Fibroblast of skin of left biceps (primary cell): ENCODE measurements around the gene TAF3.

Experiments used
- DNase-seq, 2 experiments: peaks; one replicate each; pipeline ENCODE4 v3.0.0-alpha.2; 2013; ENCODE audit warnings: low read depth in 2 of 2

Gene TAF3

GRCh38 chr10:7874864-7875263 is 56.6 kb downstream of the TAF3 start:
- no peak for DNase-seq

- DNase-seq: no peak
These were observed 58.3 kb downstream of the TAF3 start for GRCh38 chr10:7876541-7877127.

GRCh38 chr10:7881119-7881518 is 62.8 kb downstream of the TAF3 start:
- no peak for DNase-seq

GRCh38 chr10:7886056-7886455 is 67.8 kb downstream of the TAF3 start:
- DNase-seq: no peak

- no peak for DNase-seq
These were observed 69.0 kb downstream of the TAF3 start for GRCh38 chr10:7887174-7887816.

GRCh38 chr10:7889947-7890542 is 71.7 kb downstream of the TAF3 start:
- no peak for DNase-seq

GRCh38 chr10:7890781-7891180 is 72.5 kb downstream of the TAF3 start:
- no peak for DNase-seq

GRCh38 chr10:7891634-7892033 is 73.3 kb downstream of the TAF3 start:
- no peak for DNase-seq

- no peak for DNase-seq
These were observed 73.8 kb downstream of the TAF3 start for GRCh38 chr10:7892146-7892545.

- no peak for DNase-seq
These were observed 77.4 kb downstream of the TAF3 start for GRCh38 chr10:7895699-7896090.

- DNase-seq: no peak
These were observed 78.0 kb downstream of the TAF3 start for GRCh38 chr10:7896297-7896696.

- no peak for DNase-seq
These were observed 83.0 kb downstream of the TAF3 start for GRCh38 chr10:7901256-7901655.

GRCh38 chr10:7902413-7902812 is 84.1 kb downstream of the TAF3 start:
- DNase-seq: no peak

- no peak for DNase-seq
These were observed 85.5 kb downstream of the TAF3 start for GRCh38 chr10:7903851-7904250.

GRCh38 chr10:7906128-7906527 is 87.8 kb downstream of the TAF3 start:
- no peak for DNase-seq

GRCh38 chr10:7908541-7909210 is 90.4 kb downstream of the TAF3 start:
- no peak for DNase-seq

GRCh38 chr10:7913126-7913872 is 95.0 kb downstream of the TAF3 start:
- DNase-seq: no peak

GRCh38 chr10:7915923-7916536 is 97.7 kb downstream of the TAF3 start:
- peak in 1 of 2 experiments; percentile 10 for DNase-seq

- DNase-seq: no peak
These were observed 99.4 kb downstream of the TAF3 start for GRCh38 chr10:7917736-7918135.

- DNase-seq: no peak
These were observed 104.4 kb downstream of the TAF3 start for GRCh38 chr10:7922707-7923106.

GRCh38 chr10:7928536-7928935 is 110.2 kb downstream of the TAF3 start:
- DNase-seq: no peak
